Epithelial cell of proximal tubule (primary cell): ENCODE results near the gene PIR. TPM values are rescaled to one million over a fixed set of nuclear protein-coding genes. Genes with fewer than 3 reads are reported as not detected.

Source experiments
- DNase-seq: peaks from one replicate; pipeline ENCODE4 v3.0.0-alpha.2; 2011; ENCODE audit warnings: low read depth
- H3K4me3 ChIP-seq: 2 replicates; pipeline ENCODE4 v1.5.1; 2011; ENCODE audit warnings: low read depth, mild to moderate bottlenecking, low read length
- total RNA-seq: library from RNA; depleted of rRNA; stranded (reverse); fragments of >200 nt; gene quantifications from 2 replicates; pipeline ENCODE4 v1.2.3, GENCODE V29; 2015
- TF ChIP-seq, protein P1 (sequence below): conservative IDR thresholded peaks from 2 replicates; pipeline ENCODE4 v1.5.1; 2012; ENCODE audit warnings: low read depth, mild to moderate bottlenecking, low read length

Gene PIR
- total RNA-seq, 1 donor from 2014 or later, result 12.7 TPM

DNA sequence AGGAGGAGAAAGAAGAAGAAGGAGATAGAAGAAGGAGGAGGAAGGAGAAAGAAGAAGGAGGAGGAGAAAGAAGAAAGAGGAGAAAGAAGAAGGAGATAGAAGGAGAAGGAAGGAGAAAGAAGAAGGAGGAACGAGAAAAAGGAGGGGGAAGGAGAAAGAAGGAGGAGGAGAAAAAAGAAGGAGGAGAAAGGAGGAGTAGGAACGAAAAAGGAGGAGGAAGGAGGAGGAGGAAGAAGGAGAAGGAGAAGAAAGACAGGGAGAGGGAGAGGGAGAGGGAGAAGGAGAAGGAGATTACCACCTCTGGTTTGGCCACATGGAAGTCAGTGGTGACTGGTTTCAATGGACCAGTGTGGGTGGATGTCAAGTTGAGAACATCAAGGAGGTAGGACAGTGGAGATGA, 58.9 kb downstream of the PIR start:
- no peak overlapping the region for H3K4me3 ChIP-seq
- TF ChIP-seq, protein P1, sequence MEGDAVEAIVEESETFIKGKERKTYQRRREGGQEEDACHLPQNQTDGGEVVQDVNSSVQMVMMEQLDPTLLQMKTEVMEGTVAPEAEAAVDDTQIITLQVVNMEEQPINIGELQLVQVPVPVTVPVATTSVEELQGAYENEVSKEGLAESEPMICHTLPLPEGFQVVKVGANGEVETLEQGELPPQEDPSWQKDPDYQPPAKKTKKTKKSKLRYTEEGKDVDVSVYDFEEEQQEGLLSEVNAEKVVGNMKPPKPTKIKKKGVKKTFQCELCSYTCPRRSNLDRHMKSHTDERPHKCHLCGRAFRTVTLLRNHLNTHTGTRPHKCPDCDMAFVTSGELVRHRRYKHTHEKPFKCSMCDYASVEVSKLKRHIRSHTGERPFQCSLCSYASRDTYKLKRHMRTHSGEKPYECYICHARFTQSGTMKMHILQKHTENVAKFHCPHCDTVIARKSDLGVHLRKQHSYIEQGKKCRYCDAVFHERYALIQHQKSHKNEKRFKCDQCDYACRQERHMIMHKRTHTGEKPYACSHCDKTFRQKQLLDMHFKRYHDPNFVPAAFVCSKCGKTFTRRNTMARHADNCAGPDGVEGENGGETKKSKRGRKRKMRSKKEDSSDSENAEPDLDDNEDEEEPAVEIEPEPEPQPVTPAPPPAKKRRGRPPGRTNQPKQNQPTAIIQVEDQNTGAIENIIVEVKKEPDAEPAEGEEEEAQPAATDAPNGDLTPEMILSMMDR, result no peak
- DNase-seq, result no peak

DNA sequence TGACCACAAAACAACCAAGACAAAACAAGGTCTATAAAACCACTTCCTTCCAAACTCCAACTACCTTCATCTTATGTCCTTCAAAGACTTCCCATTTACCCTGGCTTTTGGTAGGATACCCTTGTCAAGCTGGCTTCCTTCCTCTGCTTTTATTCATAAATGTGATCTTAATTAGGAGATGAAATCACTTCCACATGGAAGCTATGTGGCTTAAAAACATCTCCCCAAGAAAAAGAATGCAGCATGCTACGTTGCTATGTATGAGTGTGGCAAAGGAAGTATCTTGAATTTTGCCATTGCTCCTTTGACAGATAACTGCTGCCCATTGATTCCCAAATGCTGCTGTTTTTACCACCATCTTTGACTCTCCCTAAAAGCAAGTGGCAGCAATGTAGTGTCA, 62.5 kb downstream of the PIR start:
- DNase-seq, result no peak
- TF ChIP-seq, protein P1, result no peak

DNA sequence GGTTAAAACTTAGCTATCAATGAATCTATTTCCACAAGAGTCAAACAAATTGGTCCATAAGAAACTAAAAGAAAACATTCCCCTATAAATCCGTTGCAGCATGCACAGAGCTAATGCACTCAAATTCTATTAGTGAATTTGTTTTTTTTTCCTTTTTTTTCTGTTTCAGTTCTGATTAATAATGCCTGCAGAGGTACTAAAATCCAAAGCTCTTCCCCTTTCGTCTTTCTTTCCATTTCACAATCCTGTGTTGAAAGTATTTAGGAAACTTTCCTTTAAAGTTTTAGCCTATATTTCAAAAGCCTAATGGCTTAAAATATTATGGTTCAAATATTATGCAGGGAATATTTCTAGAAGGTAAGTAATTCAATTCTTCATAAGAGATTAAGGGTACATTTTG, 63.1 kb downstream of the PIR start:
- DNase-seq, result no peak
- TF ChIP-seq, protein P1, result no peak
- H3K4me3 ChIP-seq, result no peak overlapping the region

More for the DNA sequence above, 62.5 kb downstream of the PIR start:
- H3K4me3 ChIP-seq, result no peak overlapping the region

DNA sequence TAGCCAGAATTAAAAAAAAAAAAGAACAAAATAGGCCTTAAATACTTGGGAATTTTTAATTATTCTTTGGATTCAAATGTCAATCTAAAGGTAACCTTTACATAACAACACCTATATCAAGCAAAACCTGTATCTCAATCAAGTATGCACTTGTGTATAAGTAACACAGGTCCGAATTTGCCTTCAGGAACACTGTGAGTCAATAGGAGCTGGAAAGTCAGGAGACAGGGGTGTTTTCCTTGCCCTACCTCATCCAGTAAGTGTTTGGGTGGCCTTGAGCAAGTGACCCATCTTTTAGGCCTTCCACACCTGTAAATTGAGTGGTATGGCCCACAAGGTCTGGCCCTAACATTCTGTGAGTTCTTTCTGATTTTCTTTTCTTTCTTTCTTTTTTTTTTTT, 68.1 kb downstream of the PIR start:
- no peak overlapping the region for H3K4me3 ChIP-seq
- TF ChIP-seq, protein P1, result no peak
- DNase-seq, result no peak

DNA sequence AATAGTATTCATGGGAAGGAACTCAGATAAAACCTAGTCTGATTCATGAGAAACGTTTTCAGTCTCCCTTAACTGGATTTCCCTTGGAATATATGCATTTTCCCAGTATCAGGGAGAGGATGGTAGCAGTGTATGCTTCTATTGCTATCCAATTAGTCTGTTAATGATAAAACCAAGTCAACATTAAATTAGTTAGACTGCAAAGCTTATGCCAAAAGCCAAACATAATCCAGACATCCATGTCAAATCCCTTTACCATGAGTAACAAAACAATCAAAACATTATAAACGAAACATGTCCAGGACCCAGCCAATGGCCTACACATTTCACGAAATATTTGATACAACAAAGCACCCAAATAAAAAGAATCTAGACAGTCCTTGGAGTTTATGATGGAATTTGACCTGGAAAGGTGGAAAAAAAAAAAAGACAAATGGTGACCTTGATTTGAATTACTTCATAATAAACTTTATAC, 74.4 kb downstream of the PIR start:
- TF ChIP-seq, protein P1, result no peak
- H3K4me3 ChIP-seq, result no peak overlapping the region
- DNase-seq, result no peak

DNA sequence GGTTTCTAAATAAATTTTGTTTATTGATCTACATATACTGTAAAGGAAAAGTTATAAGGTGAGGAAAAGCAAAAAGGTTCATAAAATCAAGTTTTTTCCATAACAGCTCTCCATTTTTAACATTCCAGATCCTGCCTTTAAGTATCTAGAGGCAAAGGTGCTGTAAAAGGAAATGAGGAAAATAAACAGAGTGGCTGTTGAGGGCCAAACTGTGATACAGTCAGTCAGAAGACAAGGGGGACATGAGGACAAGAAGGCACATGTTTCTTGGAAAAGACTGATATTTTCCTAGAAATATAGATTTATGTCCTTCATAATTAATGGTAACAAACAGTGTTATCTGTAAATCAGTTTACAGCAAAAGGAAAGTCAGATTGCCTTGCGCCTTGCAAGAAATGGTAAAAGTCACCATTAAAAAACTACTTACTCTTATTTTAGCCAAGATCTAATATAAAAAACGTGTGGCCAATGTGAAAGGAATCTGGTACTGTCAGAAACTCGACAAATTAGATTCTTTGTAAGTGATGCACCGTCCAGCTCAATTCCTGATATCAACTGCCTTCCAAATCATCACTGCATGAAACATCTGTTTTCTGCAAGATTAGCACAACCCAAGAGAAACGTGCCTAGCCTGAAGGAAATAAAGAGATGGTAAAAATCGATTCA, 75.0 kb downstream of the PIR start:
- DNase-seq, result no peak
- TF ChIP-seq, protein P1, result no peak
- no peak overlapping the region for H3K4me3 ChIP-seq

DNA sequence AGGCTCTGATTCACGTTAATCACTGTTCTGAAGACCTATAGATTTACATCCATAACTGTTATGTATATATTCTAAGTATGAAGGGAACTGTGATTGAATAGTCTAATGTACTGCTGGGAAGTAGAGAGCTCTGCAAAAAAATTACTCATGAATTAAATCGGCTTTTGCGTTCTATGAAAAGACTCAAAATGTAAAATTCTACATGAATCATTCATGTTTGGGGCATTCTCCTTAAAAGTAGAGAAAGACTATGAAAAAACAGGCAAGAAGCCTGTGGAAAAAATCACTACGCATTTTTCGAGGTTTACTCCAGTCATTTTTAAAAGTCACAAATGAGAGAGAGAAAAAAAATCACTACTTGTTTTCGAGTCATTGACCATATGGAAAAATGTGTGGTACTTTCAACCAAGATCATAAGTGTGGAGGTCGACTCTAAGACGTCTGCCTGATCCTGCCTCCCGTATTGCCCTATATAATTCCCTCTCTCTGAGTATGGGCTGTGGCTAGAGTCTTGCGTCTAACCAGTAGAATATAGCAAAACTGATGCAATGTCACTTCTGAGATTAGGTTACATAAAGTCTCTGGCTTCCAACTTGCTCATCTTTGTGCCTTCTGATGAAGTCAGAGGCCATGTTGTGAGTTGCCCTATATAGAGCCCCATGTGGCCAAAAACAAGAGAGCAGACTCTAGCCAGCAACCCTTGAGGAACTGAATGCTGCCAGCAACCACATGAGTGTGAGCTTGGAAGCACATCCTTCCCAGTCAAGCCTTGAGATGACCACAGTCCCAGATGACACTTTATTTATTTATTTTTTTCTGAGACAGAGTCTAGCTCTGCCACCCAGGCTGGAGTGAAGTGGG, 76.8 kb downstream of the PIR start:
- H3K4me3 ChIP-seq, result no peak overlapping the region
- DNase-seq, result no peak
- TF ChIP-seq, protein P1, result no peak
